ENCODE measurements around the gene G6PC1.

G6PC1 gene

DNA sequence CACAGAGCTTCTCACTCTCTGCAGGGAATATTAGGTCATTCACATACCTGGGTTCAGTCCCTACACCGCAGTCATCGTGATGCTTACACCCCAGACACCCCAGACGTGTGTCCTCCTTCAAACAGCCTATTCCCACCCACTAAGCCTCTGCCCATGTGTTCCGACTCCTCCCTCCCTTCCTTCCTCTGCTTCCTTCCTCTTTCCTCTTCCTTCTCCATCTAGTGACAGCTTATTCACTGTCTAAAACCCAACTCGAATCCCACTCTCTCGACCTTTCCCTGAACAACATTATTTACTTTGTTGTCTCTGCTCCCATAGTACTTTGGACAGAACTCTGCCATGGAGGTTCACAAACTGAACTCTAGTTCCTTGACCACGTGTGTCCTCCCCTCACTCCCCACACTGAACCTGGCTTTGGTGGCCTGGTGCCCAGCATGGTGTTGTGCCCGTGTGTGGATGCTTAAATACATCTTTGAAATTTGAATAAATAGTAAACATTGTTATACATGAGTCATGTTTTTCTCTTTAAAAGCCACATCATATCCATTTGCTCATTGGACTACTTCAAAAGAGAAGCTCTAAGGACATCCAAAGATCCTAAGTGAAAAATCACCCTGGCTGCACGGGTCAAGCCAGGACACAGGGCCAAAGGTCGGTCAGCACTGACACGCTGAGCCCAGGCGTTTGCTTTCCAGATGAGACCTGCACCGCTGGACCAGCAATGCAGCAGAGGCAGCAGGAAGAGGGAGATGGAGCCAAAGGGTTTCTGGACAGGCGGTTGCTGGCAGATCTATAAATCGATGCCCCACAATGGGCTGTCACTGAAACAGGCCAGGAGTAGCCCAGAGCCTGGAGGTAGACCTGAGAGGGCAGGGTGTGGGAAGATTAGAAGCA is 14.1 kb upstream of the G6PC1 start:
- H3K27ac ChIP-seq (replicated peaks): no peak overlapping the region
- no peak for TF ChIP-seq GABPA (IDR thresholded peaks at IDR 0.05; ENCODE audit: low read depth)
- TF ChIP-seq SPI1 (IDR thresholded peaks at IDR 0.05; ENCODE audit: borderline replicate concordance, low read depth): peak; percentile 26; the same call in 1 of the 2 replicates
- no peak for TF ChIP-seq POLR2AphosphoS5 (IDR thresholded peaks at IDR 0.05; ENCODE audit: low read depth)
- TF ChIP-seq, protein P1, sequence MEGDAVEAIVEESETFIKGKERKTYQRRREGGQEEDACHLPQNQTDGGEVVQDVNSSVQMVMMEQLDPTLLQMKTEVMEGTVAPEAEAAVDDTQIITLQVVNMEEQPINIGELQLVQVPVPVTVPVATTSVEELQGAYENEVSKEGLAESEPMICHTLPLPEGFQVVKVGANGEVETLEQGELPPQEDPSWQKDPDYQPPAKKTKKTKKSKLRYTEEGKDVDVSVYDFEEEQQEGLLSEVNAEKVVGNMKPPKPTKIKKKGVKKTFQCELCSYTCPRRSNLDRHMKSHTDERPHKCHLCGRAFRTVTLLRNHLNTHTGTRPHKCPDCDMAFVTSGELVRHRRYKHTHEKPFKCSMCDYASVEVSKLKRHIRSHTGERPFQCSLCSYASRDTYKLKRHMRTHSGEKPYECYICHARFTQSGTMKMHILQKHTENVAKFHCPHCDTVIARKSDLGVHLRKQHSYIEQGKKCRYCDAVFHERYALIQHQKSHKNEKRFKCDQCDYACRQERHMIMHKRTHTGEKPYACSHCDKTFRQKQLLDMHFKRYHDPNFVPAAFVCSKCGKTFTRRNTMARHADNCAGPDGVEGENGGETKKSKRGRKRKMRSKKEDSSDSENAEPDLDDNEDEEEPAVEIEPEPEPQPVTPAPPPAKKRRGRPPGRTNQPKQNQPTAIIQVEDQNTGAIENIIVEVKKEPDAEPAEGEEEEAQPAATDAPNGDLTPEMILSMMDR (IDR thresholded peaks at IDR 0.05; ENCODE audit: insufficient read depth, low read length): no peak
- no peaks in the 10 kb centered on the region for H3K27me3 ChIP-seq (ENCODE audit: insufficient read depth, poor library complexity, severe bottlenecking)
- peak; percentile 29 to 34 for DNase-seq (ENCODE audit: low read depth in 1 of 2, low spot score in 1 of 2)
- no peak overlapping the region for H3K4me3 ChIP-seq (replicated peaks; ENCODE audit: insufficient read depth, low read length)

DNA sequence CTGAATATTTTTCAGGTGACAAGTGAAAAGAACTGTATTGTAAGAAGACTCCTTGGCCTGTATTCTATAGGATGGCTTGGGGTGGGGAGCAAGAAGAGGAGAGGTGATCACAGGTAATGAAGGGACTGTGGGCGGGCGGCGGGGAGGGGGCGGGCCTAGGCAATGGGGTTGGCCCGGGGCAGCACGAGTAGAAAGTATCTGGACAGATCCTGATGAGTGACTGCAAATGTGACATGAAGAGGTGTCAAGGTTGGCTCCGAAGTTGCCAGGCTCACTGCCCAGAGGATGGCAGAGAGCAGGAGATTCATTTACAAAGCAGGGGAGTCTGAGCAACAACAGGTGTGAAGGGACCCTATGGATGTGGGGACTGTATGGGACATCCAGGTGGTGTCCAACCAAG is 10.8 kb upstream of the G6PC1 start:
- no peak overlapping the region for H3K4me3 ChIP-seq (replicated peaks; ENCODE audit: insufficient read depth, low read length)
- no peak overlapping the region for H3K27ac ChIP-seq (replicated peaks)
- no peaks in the 10 kb centered on the region for H3K27me3 ChIP-seq (ENCODE audit: insufficient read depth, poor library complexity, severe bottlenecking)
- no peak for DNase-seq (ENCODE audit: low read depth in 1 of 2, low spot score in 1 of 2)
- TF ChIP-seq, protein P1 (IDR thresholded peaks at IDR 0.05; ENCODE audit: insufficient read depth, low read length): no peak
- TF ChIP-seq SPI1 (IDR thresholded peaks at IDR 0.05; ENCODE audit: borderline replicate concordance, low read depth) (no peak), GABPA (IDR thresholded peaks at IDR 0.05; ENCODE audit: low read depth) (no peak), POLR2AphosphoS5 (IDR thresholded peaks at IDR 0.05; ENCODE audit: low read depth) (no peak)
- TF ChIP-seq, protein P2, sequence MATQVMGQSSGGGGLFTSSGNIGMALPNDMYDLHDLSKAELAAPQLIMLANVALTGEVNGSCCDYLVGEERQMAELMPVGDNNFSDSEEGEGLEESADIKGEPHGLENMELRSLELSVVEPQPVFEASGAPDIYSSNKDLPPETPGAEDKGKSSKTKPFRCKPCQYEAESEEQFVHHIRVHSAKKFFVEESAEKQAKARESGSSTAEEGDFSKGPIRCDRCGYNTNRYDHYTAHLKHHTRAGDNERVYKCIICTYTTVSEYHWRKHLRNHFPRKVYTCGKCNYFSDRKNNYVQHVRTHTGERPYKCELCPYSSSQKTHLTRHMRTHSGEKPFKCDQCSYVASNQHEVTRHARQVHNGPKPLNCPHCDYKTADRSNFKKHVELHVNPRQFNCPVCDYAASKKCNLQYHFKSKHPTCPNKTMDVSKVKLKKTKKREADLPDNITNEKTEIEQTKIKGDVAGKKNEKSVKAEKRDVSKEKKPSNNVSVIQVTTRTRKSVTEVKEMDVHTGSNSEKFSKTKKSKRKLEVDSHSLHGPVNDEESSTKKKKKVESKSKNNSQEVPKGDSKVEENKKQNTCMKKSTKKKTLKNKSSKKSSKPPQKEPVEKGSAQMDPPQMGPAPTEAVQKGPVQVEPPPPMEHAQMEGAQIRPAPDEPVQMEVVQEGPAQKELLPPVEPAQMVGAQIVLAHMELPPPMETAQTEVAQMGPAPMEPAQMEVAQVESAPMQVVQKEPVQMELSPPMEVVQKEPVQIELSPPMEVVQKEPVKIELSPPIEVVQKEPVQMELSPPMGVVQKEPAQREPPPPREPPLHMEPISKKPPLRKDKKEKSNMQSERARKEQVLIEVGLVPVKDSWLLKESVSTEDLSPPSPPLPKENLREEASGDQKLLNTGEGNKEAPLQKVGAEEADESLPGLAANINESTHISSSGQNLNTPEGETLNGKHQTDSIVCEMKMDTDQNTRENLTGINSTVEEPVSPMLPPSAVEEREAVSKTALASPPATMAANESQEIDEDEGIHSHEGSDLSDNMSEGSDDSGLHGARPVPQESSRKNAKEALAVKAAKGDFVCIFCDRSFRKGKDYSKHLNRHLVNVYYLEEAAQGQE (IDR thresholded peaks at IDR 0.05; ENCODE audit: insufficient replicate concordance, low read depth): no peak

DNA sequence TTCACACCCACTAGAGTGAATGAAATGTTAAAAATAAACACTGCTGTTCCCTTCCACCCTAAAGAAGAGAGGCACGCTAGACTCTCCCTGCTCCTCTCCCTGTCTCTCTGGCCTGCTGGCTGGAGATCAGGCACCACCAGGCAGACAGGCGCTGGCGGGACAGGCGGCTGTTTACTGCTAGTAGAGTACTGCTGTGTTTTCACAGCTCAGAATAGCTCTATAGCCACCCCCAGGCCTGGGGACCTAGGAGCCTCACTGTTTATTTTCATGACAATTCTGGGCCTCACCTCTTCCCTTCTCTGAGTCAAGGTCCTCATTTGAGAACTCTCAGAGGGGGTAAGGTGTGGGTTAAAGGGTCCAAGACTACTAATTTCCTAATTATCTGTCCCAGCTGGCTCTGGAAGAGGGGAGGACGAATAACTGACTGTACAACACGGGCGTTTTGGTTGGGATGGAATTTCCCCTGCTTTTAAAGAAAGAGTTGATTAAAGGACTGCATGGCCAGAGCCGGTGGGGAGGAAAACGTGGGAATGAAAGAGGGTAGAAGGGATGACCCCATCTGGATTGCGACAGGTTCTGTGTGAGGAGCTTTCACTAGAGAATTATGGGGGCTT is 9.0 kb upstream of the G6PC1 start:
- Histone ChIP-seq H3K4me3 (replicated peaks; ENCODE audit: insufficient read depth, low read length) (no peak overlapping the region), H3K27ac (replicated peaks) (no peak overlapping the region), H3K27me3 (ENCODE audit: insufficient read depth, poor library complexity, severe bottlenecking) (no peaks in the 10 kb centered on the region)
- DNase-seq (ENCODE audit: low read depth in 1 of 2, low spot score in 1 of 2): no peak
- TF ChIP-seq, protein P1 (IDR thresholded peaks at IDR 0.05; ENCODE audit: insufficient read depth, low read length): no peak
- TF ChIP-seq SPI1 (IDR thresholded peaks at IDR 0.05; ENCODE audit: borderline replicate concordance, low read depth): no peak
- no peak for TF ChIP-seq GABPA (IDR thresholded peaks at IDR 0.05; ENCODE audit: low read depth)
- TF ChIP-seq, protein P2 (IDR thresholded peaks at IDR 0.05; ENCODE audit: insufficient replicate concordance, low read depth): no peak
- no peak for TF ChIP-seq POLR2AphosphoS5 (IDR thresholded peaks at IDR 0.05; ENCODE audit: low read depth)

Data from HL-60 (cell line).